Measurements from ENCODE around the gene AGAP1. TPM values are rescaled to one million over a fixed set of nuclear protein-coding genes. Genes with fewer than 3 reads are reported as not detected.

AGAP1 gene
- total and polyA plus RNA-seq, 2 donors = 1.7 to 3.0 TPM

DNA sequence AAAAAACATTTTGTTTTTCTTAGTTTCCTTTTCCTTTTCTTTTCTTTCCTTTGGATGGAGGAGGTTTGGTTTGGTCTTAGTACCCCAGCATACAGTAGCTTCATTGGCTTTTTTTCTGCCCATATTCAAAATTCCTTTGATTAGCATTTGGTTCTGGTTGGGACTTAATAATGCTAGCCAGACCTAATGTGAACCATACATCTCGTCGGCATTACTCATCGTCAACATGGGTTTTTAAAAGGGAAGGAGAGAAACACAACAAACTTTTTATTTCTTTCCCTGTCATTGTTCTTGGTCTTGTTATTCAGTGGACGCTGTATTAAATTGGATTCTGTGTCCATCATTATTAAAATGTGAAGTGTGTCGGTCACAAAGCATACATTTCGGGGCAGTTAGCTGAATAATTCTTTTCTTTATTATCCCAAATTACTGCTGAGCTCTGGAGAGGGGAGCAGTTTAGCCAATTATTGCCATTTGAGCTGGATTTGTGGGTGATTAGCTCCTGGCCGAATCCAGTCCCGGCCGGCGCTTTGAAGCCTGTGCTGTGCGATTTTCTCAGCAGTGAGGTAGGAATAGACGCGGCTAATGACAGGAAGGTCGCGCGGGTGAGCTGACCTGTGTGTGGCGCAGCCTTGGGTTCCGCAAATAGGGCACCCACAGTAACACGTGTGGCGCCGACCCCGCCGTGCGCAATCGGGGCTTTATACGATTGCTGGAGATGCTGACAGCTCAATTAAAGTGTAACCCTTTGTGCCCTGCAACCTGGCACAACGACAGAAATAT is 371.1 kb downstream of the AGAP1 start:
- 42% methylated on average over 27 of the region's 27 CpGs for WGBS
- Histone ChIP-seq H3K4me1 (ENCODE audit: control insufficient read depth in 2 of 2, insufficient read depth in 2 of 2, low read length in 2 of 2) (no peaks in the 10 kb centered on the region), H3K9me3 (ENCODE audit: control insufficient read depth in 2 of 2, insufficient read depth in 1 of 2, low read length in 1 of 2) (no peaks in the 10 kb centered on the region), H3K27me3 (ENCODE audit: control insufficient read depth in 2 of 2, insufficient read depth in 1 of 2, low read length in 1 of 2) (peaks cover 9 to 26% of the 10 kb centered on the region in 2 donors), H3K36me3 (ENCODE audit: control insufficient read depth in 2 of 2, insufficient read depth in 2 of 2, low read length in 1 of 2) (no peaks in the 10 kb centered on the region), H3K4me3 (ENCODE audit: low read length in 2 of 2) (no peak overlapping the region), H3K27ac (ENCODE audit: low read depth in 1 of 2, low read length in 1 of 2) (no peak overlapping the region)
- DNase-seq (ENCODE audit: low read depth in 6 of 9, low spot score in 9 of 9) = no peak

DNA sequence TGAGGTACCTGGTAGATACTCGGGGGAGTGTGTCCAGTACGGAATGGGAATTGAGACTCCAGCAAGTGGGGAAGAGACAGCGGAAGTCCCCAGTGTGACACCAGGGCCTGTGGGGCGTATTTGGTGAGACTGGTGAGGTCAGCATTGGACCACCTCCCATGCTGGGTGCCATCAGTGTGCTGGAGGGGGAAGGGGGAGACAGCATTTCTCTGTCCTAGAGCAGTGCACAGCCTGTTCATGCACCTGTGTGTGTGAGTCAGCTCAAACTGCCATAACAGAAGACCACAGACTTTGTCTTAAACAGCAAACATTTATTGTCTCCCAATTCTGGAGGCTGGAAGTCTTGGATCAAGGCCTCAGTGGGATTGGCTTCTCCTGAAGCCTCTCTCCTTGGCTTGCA is 372.5 kb downstream of the AGAP1 start:
- Histone ChIP-seq H3K9me3 (ENCODE audit: control insufficient read depth in 2 of 2, insufficient read depth in 1 of 2, low read length in 1 of 2) (no peaks in the 10 kb centered on the region), H3K27ac (ENCODE audit: low read depth in 1 of 2, low read length in 1 of 2) (no peak overlapping the region), H3K36me3 (ENCODE audit: control insufficient read depth in 2 of 2, insufficient read depth in 2 of 2, low read length in 1 of 2) (no peaks in the 10 kb centered on the region), H3K4me1 (ENCODE audit: control insufficient read depth in 2 of 2, insufficient read depth in 2 of 2, low read length in 2 of 2) (no peaks in the 10 kb centered on the region), H3K27me3 (ENCODE audit: control insufficient read depth in 2 of 2, insufficient read depth in 1 of 2, low read length in 1 of 2) (peaks cover 9 to 26% of the 10 kb centered on the region in 2 donors), H3K4me3 (ENCODE audit: low read length in 2 of 2) (no peak overlapping the region)
- DNase-seq (ENCODE audit: low read depth in 6 of 9, low spot score in 9 of 9) = no peak
- 86% methylated on average over 4 of the region's 4 CpGs for whole genome bisulfite sequencing

DNA sequence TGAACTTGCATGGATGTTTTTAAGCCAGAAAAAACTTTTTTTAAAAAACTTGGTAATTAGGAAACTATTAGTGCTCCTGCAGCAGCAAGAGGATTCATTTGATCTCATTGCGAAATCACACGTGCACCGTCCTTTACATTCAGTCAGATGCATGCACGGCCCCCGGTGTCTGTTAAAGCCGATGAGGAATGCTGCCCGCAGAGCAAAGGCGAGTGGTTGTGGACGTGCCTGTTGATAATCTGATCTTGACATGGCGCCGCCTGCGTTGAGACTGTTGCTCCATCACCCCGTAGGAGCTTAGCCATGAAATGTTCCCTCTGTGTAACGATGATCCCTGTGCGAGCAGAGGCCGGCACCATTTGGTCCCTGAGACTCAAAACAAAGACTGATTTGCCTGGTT is 374.4 kb downstream of the AGAP1 start:
- peaks cover 9 to 26% of the 10 kb centered on the region in 2 donors for H3K27me3 ChIP-seq (ENCODE audit: control insufficient read depth in 2 of 2, insufficient read depth in 1 of 2, low read length in 1 of 2)
- no peaks in the 10 kb centered on the region for H3K9me3 ChIP-seq (ENCODE audit: control insufficient read depth in 2 of 2, insufficient read depth in 1 of 2, low read length in 1 of 2)
- DNase-seq (ENCODE audit: low read depth in 6 of 9, low spot score in 9 of 9) = no peak
- H3K36me3 ChIP-seq (ENCODE audit: control insufficient read depth in 2 of 2, insufficient read depth in 2 of 2, low read length in 1 of 2) = no peaks in the 10 kb centered on the region
- no peak overlapping the region for H3K4me3 ChIP-seq (ENCODE audit: low read length in 2 of 2)
- no peaks in the 10 kb centered on the region for H3K4me1 ChIP-seq (ENCODE audit: control insufficient read depth in 2 of 2, insufficient read depth in 2 of 2, low read length in 2 of 2)
- 90% methylated on average over 16 of the region's 16 CpGs for WGBS
- H3K27ac ChIP-seq (ENCODE audit: low read depth in 1 of 2, low read length in 1 of 2) = no peak overlapping the region

- 91% methylated on average over 2 of the region's 2 CpGs for WGBS
- DNase-seq (ENCODE audit: low read depth in 6 of 9, low spot score in 9 of 9) = no peak
- Histone ChIP-seq H3K27ac (ENCODE audit: low read depth in 1 of 2, low read length in 1 of 2) (no peak overlapping the region), H3K36me3 (ENCODE audit: control insufficient read depth in 2 of 2, insufficient read depth in 2 of 2, low read length in 1 of 2) (no peaks in the 10 kb centered on the region), H3K27me3 (ENCODE audit: control insufficient read depth in 2 of 2, insufficient read depth in 1 of 2, low read length in 1 of 2) (peaks cover 9 to 22% of the 10 kb centered on the region in 2 donors), H3K9me3 (ENCODE audit: control insufficient read depth in 2 of 2, insufficient read depth in 1 of 2, low read length in 1 of 2) (no peaks in the 10 kb centered on the region), H3K4me3 (ENCODE audit: low read length in 2 of 2) (no peak overlapping the region), H3K4me1 (ENCODE audit: control insufficient read depth in 2 of 2, insufficient read depth in 2 of 2, low read length in 2 of 2) (no peaks in the 10 kb centered on the region)
Observed at GRCh38 chr2:235868645-235869044, 374.8 kb downstream of the AGAP1 start.

DNA sequence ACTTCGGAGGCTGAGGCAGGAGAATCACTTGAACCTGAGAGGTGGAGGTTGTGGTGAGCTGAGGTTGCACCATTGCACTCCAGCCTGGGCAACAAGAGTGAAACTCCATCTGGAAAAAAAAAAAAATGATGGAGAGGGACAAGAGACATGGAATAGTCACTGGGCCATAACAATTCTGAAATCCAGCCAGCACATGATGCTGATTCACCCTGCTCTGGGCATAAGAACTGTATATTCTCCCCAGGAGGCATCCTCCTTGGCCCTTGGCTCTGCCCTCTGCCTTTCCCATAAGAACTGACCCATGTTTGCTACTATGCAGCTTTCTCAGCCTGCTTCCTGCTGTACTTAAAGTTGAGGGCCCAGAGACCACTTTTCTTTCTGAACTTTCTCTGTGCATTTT is 376.7 kb downstream of the AGAP1 start:
- DNase-seq (ENCODE audit: low read depth in 6 of 9, low spot score in 9 of 9) = no peak
- no peaks in the 10 kb centered on the region for H3K36me3 ChIP-seq (ENCODE audit: control insufficient read depth in 2 of 2, insufficient read depth in 2 of 2, low read length in 1 of 2)
- no peaks in the 10 kb centered on the region for H3K9me3 ChIP-seq (ENCODE audit: control insufficient read depth in 2 of 2, insufficient read depth in 1 of 2, low read length in 1 of 2)
- H3K27me3 ChIP-seq (ENCODE audit: control insufficient read depth in 2 of 2, insufficient read depth in 1 of 2, low read length in 1 of 2) = peaks cover 3 to 9% of the 10 kb centered on the region in 2 donors
- no peaks in the 10 kb centered on the region for H3K4me1 ChIP-seq (ENCODE audit: control insufficient read depth in 2 of 2, insufficient read depth in 2 of 2, low read length in 2 of 2)
- WGBS = 98% methylated on average over 1 of the region's 1 CpG
- H3K4me3 ChIP-seq (ENCODE audit: low read length in 2 of 2) = no peak overlapping the region
- no peak overlapping the region for H3K27ac ChIP-seq (ENCODE audit: low read depth in 1 of 2, low read length in 1 of 2)

- Histone ChIP-seq H3K4me1 (ENCODE audit: control insufficient read depth in 2 of 2, insufficient read depth in 2 of 2, low read length in 2 of 2) (no peaks in the 10 kb centered on the region), H3K27me3 (ENCODE audit: control insufficient read depth in 2 of 2, insufficient read depth in 1 of 2, low read length in 1 of 2) (no peaks in the 10 kb centered on the region), H3K36me3 (ENCODE audit: control insufficient read depth in 2 of 2, insufficient read depth in 2 of 2, low read length in 1 of 2) (no peaks in the 10 kb centered on the region), H3K4me3 (ENCODE audit: low read length in 2 of 2) (no peak overlapping the region), H3K9me3 (ENCODE audit: control insufficient read depth in 2 of 2, insufficient read depth in 1 of 2, low read length in 1 of 2) (peaks cover 0 to 7% of the 10 kb centered on the region in 2 donors), H3K27ac (ENCODE audit: low read depth in 1 of 2, low read length in 1 of 2) (no peak overlapping the region)
- 61% methylated on average over 9 of the region's 9 CpGs for WGBS
- DNase-seq (ENCODE audit: low read depth in 6 of 9, low spot score in 9 of 9) = no peak
Observed at GRCh38 chr2:235876099-235876679, 382.3 kb downstream of the AGAP1 start.

DNA sequence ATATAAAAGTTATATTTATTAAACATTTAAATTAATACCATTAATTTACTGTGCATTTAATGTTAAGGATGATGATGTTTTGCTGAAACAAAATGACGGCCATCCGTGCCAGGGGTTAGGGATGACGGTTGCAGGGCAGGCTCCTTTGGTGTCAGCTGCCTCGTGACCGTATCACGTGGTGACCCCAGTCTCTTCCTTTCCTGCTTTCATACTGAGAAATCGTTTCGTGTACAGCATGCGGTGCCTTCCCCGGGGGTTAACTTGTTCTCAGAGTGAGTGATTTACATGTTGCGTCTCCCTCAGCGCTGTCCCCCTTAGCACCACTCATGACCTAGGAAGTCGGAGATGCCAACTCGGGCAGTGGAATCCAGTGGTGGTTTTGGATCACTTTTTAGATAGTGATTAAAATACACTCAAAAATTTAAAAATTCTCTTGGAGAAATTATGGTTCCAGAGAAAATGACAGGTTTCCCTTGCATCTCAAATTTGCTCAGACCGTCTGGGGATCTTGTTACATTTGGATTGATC is 383.5 kb downstream of the AGAP1 start:
- WGBS = 91% methylated on average over 15 of the region's 15 CpGs
- H3K27me3 ChIP-seq (ENCODE audit: control insufficient read depth in 2 of 2, insufficient read depth in 1 of 2, low read length in 1 of 2) = no peaks in the 10 kb centered on the region
- no peak overlapping the region for H3K27ac ChIP-seq (ENCODE audit: low read depth in 1 of 2, low read length in 1 of 2)
- peaks cover 0 to 7% of the 10 kb centered on the region in 2 donors for H3K9me3 ChIP-seq (ENCODE audit: control insufficient read depth in 2 of 2, insufficient read depth in 1 of 2, low read length in 1 of 2)
- no peak for DNase-seq (ENCODE audit: low read depth in 6 of 9, low spot score in 9 of 9)
- no peaks in the 10 kb centered on the region for H3K4me1 ChIP-seq (ENCODE audit: control insufficient read depth in 2 of 2, insufficient read depth in 2 of 2, low read length in 2 of 2)
- H3K4me3 ChIP-seq (ENCODE audit: low read length in 2 of 2) = no peak overlapping the region
- H3K36me3 ChIP-seq (ENCODE audit: control insufficient read depth in 2 of 2, insufficient read depth in 2 of 2, low read length in 1 of 2) = no peaks in the 10 kb centered on the region

GRCh38 chr2:235879116-235879515 is 385.3 kb downstream of the AGAP1 start:
- WGBS = 94% methylated on average over 7 of the region's 7 CpGs
- no peak overlapping the region for H3K27ac ChIP-seq (ENCODE audit: low read depth in 1 of 2, low read length in 1 of 2)
- H3K4me1 ChIP-seq (ENCODE audit: control insufficient read depth in 2 of 2, insufficient read depth in 2 of 2, low read length in 2 of 2) = no peaks in the 10 kb centered on the region
- H3K4me3 ChIP-seq (ENCODE audit: low read length in 2 of 2) = no peak overlapping the region
- H3K36me3 ChIP-seq (ENCODE audit: control insufficient read depth in 2 of 2, insufficient read depth in 2 of 2, low read length in 1 of 2) = no peaks in the 10 kb centered on the region
- DNase-seq (ENCODE audit: low read depth in 6 of 9, low spot score in 9 of 9) = no peak
- H3K27me3 ChIP-seq (ENCODE audit: control insufficient read depth in 2 of 2, insufficient read depth in 1 of 2, low read length in 1 of 2) = no peaks in the 10 kb centered on the region
- H3K9me3 ChIP-seq (ENCODE audit: control insufficient read depth in 2 of 2, insufficient read depth in 1 of 2, low read length in 1 of 2) = peaks cover 0 to 7% of the 10 kb centered on the region in 2 donors

GRCh38 chr2:235883675-235884074 is 389.8 kb downstream of the AGAP1 start:
- H3K4me1 ChIP-seq (ENCODE audit: control insufficient read depth in 2 of 2, insufficient read depth in 2 of 2, low read length in 2 of 2) = no peaks in the 10 kb centered on the region
- H3K36me3 ChIP-seq (ENCODE audit: control insufficient read depth in 2 of 2, insufficient read depth in 2 of 2, low read length in 1 of 2) = no peaks in the 10 kb centered on the region
- no peaks in the 10 kb centered on the region for H3K27me3 ChIP-seq (ENCODE audit: control insufficient read depth in 2 of 2, insufficient read depth in 1 of 2, low read length in 1 of 2)
- H3K4me3 ChIP-seq (ENCODE audit: low read length in 2 of 2) = no peak overlapping the region
- H3K27ac ChIP-seq (ENCODE audit: low read depth in 1 of 2, low read length in 1 of 2) = no peak overlapping the region
- DNase-seq (ENCODE audit: low read depth in 6 of 9, low spot score in 9 of 9) = no peak
- 93% methylated on average over 3 of the region's 3 CpGs for WGBS
- H3K9me3 ChIP-seq (ENCODE audit: control insufficient read depth in 2 of 2, insufficient read depth in 1 of 2, low read length in 1 of 2) = no peaks in the 10 kb centered on the region
